ENCODE data around the gene INTS1.
A peak's percentile ranks its signal among the peaks of the same experiment; 100 is the strongest.
"Not testable (repeated sequence)": the region's sequence is repeated elsewhere in the genome, so short reads cannot be mapped to it uniquely, and the experiment has no call there.

Gene INTS1

DNA sequence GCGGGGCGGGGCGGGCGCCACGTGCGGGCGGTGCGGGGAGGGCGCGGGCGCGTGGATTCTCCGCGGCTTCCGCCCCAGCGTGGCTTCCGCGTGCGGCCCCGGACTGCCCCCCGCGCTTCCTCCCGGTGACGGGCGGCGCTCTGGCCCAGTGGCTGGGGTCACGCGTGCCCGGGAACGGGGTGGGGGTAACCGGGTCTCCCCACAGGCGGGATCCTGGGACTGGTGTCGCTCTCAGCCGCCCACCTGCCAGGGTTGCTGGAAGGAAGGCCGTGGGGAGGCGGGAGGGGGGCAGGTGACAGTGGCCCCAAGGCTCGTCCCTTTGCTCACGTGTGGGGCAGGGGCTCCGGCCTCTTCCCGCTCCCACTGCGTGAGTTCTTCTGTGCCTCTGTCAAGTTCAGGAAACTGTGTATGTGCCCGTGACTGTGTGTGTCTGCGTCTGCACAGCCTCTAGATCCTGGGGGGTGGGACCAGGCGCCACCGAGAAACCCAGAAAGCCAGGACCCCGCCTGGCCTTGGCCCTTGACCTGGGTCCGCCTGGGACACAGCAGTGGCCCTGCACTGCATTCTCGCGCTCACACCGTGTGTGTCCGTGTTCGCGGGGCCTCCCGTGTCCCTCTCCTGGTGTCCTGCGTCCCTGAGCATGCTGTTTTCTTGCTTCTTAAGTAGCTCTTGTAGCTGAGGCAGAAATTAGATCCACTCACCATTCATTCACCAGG, 27.2 kb upstream of the INTS1 start:
- DNase-seq, result no peak

DNA sequence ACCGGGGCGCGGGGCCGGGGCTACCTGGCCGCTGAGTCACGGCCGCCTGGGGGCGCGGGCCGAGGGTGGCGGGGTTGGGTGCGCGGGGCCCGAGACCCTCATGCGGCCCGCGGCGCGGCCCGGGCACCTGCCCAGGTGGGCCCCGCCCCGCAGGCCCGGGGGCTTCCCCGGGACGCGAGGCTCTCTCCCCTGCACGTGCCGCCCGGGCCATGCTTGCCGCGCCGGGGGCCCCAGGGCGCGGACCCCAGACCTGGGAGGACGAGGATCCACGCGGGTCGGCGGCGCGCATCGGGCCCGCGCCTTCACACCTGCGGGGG, 26.7 kb upstream of the INTS1 start:
- peak; percentile 48 for DNase-seq

DNA sequence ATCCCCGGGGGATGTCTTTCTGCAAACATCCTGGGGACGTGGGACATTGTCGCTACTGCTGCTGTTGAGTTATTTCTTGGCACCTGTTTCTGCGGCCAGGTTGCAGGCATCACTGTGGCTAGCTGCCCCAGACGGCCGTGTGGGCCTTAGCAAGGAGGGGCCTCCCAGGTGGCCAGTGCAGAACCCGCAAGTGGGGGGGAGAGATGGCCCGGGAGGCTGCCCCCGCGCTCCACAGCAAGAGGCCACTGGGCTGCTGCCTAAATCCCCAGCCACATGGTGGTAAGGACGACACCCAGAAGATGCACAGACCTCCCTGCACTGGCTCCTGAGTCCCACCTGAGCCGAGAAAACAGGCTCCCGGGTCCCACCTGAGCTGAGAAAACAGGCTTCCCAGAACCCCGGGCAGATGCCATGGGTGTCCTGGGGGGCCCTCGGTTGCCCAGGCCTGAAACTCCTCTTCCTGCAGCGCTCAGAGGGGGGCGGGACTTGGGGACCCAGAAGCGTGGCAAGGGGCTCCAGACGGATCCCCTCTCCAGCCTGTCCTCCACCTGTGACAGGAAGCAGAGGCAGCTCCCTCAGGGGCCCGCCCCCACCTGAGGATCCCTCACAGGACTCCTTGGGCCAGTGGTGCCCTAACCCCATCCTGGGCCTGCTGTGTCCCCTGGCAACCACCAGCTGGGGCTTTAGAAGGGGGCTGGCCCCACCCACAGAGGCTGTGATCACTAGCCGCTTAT, 25.4 kb upstream of the INTS1 start:
- no peak for DNase-seq

DNA sequence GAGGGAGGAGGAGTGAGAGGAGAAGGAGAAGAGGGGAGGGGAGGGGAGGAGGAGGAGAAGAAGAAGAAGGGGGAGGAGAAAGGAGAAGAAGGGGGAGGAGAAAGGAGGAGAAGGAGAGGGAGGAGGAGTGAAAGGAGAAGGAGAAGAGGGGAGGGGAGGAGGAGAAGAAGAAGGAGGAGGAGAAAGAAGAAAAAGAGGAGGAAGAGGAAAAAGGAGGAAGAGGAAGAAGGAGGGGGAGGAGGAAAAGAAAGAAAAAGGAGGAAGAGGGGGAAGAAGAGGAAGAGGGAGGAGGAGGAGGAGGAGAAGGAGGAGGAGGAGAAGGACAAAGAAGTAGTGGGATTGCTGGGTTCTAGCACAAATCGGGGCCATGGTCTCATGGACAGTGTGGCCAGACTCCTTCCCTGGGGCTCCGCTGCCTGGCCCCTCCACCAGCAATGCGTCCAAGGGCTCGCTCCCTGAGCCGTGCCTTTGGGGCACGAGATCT, 22.1 kb upstream of the INTS1 start:
- DNase-seq, result no peak

DNA sequence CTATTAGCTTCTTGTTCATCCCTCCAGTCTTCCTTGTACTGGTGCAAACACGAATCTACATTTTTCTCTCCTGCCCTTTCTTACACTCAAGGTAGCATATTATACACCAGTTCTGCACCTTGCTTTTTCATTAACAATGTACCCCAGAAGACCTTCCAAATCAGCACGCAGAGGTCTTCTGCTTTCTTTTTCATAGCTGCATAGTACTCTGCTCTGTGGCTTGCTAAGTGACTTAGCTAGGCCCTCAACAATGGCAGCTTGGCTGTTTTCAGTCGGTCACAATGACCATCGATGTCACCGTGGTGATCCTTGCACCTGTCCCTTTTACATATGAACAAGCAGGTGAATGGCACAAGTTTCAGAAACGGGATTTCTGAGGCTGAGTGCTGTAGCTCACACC, 21.2 kb upstream of the INTS1 start:
- no peak for DNase-seq

DNA sequence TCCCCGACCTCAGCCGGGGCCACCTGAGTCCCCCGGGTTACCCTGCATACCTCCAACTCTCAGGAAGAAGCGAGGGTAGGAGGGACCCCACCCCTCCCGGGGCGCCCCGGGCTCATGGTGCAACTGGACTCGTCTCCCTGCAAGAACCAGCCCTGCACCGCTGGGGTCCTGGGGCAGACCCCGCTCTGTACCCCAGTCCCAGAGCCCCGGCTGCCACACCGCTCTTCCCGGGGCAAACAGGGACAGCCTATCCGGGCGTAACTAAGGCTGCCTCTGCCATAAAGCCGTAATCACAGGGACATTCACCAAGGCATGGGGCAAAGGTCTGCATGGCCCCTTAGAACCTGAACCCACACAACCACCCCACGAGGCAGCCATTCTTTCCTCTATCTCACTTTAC, 19.7 kb upstream of the INTS1 start:
- DNase-seq, result no peak

DNA sequence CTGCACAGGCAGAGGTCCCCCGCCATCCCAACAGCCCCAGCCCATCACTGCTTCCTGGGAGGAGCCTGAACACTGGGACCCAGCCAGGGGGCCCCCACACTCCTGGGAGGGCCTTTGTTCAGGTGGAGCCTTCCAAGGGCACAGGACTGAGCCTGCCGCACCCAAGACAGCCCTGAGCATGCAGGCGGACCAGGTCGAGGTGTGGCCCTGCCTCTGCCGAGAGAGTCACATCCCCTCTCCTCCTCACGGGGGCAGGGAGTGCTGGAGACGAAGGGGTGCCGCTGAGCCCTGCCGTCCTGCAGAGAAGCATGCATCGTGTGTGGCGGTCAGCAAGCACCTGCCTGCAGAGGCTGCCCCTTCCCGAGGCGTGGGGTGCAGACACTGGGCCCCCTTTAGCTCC, 19.0 kb upstream of the INTS1 start:
- DNase-seq, result no peak

DNA sequence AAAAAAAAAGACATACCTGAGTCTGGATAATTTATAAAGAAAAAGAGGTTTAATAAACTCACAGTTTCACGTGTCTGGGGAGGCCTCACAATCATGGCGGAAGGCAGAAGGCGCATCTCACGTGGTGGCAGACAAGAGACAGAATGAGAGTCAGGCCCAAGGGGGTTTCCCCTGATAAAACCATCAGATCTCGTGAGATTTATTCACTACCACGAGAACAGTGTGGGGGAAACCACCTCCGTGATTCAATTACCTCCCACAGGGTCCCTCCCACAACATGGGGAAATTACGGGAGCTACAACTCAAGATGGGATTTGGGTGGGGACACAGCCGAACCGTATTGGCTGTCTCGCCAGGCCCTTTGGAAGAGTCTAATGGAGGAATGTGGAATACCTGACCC, 17.3 kb upstream of the INTS1 start:
- peak; percentile 17 for DNase-seq

DNA sequence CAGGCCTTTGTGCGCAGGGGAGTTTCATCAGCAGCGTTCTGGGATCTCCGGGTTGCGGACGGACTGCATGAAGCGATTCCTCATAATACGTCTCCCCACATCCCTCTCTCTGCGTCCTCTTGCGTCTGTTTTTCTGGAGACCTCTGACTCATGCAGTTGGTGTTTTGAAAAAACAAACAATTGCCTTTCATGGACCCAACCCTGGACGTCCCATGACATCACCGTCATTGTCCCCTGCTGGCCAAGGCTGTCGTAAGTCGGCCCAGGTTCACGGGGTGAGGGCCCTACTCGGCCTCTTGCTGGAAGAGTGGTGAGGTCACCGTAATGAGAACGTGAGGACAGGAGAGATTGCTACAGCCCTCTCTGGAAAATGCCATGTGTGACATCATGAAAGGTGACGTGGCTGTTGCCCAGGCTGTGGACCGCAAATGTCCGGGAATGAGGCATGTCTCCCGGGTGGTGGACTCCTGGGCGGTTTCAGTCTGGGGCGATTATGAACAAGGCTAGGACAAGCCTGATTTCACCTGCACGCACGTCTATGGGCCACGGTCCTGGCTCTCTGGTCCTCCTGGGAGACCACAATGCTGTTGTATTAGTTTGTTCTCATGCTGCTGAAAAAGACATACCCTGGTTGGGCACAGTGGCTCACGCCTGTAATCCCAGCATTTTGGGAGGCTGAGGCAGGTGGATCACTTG, 16.5 kb upstream of the INTS1 start:
- no peak for DNase-seq

DNA sequence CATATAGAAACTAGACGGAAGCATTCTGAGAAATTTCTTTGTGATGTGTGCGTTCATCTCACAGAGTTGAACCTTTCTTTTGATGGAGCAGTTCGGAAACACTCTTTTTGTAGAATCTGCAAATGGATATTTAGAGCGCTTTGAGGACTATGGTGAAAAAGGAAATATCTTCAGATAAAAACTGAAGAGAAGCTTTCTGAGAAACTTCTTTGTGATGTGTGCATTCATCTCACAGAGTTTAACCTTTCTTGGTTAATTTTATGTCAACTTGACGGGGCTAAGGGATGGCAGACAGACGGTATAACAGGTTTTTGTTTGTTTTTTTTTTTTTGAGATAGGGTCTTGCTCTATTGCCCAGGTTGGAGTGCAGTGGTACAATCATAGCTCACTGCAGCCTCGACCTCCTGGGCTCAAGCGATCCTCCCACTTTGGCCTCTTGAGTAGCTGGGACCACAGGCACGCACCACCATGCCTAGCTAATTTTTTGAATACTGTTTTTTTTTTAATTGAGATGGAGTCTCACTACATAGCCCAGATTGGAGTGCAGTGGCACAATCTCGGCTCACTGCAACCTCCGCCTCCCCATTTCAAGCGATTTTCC, 15.2 kb upstream of the INTS1 start:
- not testable (repeated sequence) for DNase-seq

DNA sequence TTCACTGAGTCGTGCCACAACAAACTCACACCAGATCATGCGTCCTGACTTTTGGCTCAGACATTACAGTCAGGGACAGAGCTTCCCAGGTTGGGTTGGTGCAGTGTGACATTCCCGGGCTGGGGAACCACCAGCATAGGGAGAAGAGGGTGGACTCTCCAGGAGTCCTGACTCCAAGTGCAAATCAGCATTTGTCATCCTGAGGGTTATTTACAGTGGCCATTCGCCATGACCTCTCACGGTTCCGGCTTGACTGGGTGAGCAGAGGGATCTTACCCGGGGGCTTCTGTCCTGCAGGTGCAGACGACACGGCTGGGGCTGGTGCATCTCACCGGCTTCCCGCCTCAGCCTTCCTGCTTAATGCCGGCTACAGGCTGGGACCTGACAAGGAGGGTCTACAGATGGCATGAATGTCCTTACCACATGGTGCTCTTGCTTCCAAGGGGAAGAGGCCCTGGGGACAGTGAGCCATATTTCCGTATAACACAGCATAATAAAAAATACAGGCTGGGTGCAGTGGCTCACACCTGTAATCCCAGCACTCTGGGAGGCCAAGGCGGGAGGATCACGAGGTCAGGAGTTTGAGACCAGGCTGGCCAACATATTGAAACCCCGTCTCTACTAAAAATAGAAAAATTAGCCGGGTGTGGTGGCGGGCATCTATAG, 12.5 kb upstream of the INTS1 start:
- no peak for DNase-seq

DNA sequence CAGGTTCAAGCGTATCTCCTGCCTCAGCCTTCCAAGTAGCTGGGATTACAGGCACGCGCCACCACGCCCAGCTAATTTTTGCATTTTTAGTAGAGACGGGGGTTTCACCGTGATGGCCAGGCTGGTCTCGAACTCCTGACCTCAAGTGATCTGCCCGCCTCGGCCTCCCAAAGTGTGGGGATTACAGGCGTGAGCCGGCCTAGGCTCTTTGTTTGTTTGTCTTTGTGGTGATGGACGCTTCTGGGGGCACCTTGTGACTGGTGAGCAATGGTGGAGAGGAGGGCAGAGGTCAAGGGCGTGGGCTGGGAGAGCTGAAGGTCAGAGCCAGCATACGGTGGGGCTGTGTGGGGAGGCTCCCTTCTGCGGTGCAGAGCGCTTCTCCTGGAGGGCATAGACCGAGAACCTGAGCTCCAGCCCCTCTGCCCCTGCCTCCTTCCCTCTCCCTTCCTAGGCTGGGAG, 11.3 kb upstream of the INTS1 start:
- not testable (repeated sequence) for DNase-seq

DNA sequence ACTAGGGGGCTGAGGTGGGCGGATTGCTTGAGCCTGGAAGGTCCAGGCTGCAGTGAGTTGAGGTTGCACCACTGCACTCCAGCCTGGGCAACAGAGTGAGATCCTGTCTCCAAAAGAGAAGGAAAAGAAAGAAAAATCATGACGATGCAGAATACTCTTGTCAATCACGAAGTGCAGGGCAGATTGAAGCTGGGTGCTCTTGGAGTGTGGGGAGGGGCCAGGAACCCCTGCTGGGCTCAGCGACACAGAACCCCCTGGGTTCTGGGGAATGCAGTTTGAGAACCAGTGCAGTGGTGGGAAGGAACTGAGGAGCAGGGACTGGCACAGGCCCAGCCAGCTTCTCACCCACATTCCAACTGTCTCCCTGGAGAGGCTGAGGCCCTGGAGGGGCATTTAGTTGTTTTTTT, 10.8 kb upstream of the INTS1 start:
- no peak for DNase-seq

DNA sequence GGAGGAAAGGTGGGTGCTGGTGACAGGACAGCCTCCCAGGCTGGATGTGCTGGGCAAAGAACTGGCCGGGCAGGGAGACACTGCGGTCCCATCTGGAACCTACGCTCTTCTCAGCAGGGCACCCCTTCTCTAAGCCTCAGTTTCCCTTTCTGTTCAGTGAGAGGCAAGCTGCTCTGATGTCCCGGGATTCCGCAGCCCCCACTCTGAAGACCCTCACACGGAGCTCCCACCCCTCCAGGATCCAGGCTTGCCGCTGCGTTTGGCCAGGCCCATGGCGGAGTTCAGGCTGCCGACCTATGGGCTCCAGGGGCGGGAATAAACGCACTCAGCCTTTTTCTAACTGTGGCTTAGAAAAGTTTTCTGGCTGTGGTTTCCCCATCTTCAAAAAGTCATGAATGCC, 10.2 kb upstream of the INTS1 start:
- DNase-seq, result no peak

DNA sequence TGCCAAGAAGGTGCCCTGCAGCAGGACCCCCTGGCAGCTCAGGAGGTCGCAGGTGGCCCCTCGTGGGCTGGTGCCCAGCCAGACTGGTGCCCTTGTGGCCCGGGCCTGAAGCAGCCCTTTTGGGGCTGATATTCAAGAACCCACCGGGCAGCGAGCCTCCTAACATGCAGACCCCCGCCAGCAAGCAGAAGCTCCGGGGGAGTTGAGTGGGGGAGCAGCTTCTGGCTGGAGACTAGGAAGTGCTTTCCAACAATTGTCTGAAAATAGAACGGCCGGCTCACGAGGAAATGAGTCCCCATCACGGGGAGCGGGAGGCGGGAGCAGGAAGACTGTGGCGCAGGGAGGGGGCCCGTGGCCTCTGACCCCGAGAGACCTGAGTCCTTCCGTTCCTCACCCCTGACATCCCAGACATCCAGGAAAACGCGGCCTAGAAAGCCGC, 9.5 kb upstream of the INTS1 start:
- no peak for DNase-seq

DNA sequence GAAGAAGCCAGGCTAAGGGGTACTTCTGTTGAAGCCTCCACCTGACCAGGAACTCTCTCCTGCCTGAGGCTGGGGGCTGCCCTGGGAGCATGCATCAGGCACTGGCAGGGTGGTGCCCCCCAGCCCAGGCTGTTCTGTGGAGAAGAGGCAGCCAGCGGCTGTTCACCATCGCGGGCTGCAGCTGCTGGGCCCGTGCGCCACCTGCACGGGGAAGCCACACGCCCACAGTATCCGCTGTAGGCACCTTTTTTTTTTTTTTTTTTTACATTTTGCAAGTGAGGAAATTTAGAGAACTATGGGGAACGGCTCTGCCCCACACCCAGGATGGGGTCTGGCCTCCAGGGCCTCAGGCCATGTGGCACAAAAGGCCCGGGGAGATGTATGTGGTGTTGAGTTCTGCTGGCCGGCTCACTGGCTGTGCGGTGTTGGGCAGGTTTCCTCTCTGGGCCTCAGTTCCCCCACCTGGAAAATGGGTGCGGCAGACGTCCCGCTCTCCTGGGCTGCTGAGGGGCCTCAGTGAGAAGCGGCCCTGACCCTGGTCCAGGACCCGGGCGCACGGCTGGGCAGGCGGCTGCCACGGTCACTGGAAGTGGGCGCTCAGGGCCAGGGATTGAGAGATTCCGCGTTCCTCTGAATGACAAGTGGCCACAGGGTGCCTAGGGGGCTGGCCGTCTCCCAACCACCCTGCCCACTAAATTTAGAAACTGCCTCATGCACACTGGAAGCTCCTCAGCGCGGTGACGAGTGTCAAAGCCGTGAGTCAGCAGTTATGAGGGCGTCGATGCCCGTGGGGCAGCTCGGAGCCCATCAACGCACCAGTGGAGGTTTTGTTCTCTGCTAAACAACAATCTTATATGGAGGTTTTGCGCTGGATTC, 8.8 kb upstream of the INTS1 start:
- DNase-seq, result peak; percentile 62

DNA sequence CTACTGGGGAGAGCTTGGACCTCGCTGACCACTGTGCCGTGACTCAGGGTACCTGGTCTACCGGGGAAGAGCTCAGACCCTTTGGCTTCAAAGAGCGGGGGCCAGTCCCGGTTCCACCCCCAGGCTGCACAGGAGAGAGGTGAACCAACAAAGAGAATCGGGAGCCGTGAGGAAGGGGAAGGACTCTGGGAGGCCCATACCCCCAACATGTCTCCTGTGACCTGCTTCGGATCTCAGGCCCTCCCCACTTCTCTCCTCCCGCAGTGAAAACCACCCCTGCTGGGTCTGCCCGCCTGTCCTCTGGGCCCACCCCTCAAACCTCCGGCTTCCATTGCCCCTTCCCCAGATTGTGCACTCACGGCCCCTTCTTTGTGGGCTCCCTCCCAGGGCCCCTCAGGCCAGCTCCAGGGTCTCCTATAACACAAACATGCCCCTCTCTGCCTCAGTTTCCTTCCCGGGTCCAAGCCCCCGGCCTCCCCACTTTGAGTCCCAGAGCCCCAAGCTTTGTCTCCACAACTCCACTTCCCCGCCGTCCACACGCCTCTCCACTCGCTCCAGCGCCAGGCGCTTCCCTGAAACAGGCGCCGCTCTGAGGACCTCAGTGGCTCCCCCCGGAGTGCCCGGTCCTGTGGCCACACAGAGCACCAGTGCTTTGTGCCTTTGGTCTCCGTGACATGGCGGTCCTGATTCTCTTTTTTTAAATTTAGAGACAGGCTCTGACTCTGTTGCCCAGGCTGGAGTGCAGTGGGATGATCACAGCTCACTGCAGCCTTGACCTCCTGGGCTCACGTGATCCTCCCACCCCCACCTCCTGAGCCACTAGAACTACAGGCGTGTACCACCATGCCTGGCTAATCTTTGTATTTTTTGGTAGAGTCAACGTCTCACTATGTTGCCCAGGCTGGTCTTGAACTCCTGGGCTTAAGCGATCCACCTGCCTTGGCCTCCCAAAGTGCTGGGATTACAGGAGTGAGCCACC, 7.5 kb upstream of the INTS1 start:
- no peak for DNase-seq

DNA sequence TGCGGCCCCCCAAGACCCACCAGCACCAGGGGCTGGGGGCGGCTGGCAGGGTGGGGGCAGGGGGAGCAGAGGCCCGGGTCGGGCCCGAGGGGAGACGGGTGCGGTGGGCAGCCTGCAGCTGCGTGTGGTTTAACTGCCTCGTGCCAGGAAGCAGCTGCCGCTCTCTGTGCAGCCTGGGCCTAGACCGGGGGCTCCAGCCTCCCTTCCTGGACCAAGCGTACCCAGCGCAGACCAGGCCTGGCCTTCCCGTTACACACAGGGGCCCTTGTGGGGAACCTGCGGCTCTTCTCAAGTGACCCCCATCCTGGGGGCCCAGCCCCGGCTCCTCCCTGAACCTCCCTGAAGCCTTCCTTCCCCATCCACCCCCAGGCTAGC, 6.6 kb upstream of the INTS1 start:
- DNase-seq, result no peak

DNA sequence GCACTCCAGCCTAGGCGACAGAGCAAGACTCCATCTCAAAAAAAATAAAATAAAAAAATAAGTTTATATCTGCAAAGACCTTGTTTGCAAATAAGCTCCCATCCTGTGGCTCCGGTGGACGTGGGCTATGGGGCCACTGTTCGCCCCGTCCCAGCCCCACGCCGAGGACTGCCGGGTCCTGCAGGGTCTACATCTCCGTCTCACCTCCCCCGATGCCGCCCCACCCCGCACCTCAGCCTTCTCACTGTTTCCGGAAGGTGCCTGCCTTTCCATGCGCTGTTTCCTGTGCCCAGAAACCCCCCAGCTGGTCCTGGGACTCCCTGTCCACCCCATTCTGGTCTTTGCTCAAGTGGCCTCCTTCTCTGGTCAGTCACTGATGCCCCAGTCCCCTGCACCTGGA, 5.0 kb upstream of the INTS1 start:
- no peak for DNase-seq

DNA sequence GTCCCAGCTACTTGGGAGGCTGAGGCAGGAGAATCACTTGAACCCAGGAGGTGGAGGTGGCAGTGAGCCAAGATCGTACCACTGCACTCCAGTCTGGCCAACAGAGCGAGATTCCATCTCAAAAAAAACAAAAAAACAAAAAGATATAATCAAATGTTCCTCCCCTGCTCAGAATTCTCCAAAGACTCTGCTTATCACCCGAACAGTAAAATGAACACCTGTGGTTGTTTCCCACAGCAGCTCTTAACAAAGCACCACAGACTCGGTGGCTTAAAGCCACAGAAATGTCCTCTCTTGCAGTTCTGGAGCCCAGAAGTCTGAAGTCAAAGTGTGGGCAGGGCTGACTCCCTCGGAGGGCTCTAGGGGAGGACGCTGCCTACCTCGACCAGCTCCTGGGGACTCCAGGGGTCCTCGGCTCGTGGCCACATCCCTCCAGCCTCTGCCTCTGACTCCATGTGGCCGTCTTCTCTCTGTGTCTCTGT, 4.1 kb upstream of the INTS1 start:
- no peak for DNase-seq

All from activated naive CD4-positive, alpha-beta T cell treated with anti-CD3 and anti-CD28 coated beads, Interleukin-2, amount 50 U/mL, for 16 hours (primary cell).